T-helper 9 cell (primary cell): Measurements from ENCODE around the gene JAK2.
A peak's percentile ranks its signal among the peaks of the same experiment; 100 is the strongest.
"Not testable (repeated sequence)": the region's sequence is repeated elsewhere in the genome, so short reads cannot be mapped to it uniquely, and the experiment has no call there.

Experiments used
- DNase-seq: peaks from one replicate; pipeline ENCODE4 v3.0.0-alpha.2; 2020

JAK2 gene

GRCh38 chr9:4982721-4983482 lies 2.2 kb upstream of the JAK2 start:
- DNase-seq: no peak

- DNase-seq: no peak
Measured at GRCh38 chr9:4983601-4984165, 1.4 kb upstream of the JAK2 start.

GRCh38 chr9:4984171-4984620 lies 876 bp upstream of the JAK2 start:
- no peak for DNase-seq

DNA sequence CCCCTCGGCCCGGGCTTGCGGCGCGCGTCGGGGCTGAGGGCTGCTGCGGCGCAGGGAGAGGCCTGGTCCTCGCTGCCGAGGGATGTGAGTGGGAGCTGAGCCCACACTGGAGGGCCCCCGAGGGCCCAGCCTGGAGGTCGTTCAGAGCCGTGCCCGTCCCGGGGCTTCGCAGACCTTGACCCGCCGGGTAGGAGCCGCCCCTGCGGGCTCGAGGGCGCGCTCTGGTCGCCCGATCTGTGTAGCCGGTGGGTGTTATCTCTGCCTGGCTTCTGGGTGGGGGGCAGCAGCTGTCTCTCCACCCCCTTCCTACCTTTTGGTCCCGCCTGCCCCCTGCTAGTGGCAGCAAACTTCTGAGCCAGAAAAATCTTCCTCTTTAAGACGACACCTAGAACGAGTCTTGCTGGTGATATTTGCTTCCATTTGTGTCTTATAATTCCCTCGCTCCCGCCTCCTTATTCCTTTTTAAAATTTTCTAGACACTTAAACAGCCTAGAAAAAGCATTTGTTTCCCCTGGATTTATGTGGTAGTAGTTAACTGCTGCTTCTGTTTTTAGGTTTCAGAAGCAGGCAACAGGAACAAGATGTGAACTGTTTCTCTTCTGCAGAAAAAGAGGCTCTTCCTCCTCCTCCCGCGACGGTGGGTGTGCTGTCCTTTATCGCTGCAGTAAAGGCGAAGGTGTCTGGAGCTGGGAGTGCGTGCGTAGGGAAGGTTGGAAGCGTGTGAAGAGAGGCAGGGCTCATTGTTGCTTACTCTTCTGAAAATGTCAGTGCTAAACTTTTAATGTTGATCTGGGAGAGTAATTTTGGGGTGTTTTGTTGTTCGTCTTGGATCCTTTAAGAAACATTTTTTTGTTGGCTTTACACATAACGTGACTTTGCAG lies 554 bp downstream of the JAK2 start:
- DNase-seq: peak; percentile 13

DNA sequence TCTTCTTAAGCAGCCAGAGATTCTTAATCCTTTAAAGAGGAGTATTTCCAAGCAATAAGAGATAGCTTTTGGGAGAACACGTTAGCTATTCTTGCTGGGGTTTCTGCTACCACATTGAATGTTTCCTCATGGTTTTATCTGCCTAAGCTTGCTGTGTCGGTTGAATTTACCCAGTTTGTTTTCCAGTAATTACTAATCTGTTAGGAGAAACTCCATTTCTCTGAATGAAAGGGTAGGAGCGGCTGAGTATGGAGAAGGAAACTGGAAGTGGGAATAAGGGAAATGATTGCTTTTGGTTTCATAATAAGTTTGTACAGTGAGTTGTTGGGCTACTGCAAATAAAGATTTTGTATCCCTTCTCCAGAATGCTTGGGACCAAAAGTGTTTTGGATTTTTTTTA lies 1.2 kb downstream of the JAK2 start:
- no peak for DNase-seq

- no peak for DNase-seq
Measured at GRCh38 chr9:4986783-4987182, 1.7 kb downstream of the JAK2 start.

DNA sequence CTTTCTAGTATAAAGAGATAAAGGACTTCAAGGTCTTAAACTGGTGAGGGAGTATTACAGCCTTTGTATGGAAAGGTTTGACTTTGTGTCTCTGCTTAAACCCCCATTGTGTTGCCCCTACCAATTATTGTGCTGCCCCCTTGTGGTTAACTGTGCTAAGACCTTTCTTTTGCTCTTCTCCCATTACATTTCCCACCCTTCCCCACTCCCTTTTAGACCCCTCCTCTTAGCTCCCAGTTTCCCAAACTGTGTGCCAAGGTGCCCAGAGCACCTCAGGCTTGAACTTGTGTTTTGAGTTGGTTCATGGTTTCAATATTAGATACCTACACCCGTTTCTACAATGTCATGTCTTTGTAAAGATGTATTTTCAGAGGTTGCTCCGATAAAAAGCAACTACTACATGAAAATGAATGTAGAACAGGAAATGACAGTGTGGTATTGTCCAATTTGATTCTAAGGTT lies 2.9 kb downstream of the JAK2 start:
- DNase-seq: peak; percentile 35

DNA sequence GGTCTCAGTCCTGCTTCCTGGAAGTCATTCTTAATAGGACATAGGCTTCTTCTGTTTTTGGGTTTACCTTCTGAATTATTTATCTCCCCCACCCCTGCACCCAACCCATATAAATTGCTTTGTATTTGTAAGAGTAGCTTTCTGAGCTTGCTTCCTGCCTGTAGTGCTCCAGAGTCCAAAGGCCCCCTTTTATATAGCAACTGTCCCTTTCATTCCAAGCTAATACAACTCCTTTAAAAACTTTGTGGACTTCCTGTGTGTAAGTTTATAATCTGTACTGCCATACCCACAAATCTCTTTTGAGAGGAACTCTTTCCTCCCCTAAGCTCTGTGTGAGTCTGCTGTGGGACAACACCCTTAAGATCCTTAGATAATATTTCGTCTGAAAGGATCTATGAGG lies 7.8 kb downstream of the JAK2 start:
- DNase-seq: no peak

DNA sequence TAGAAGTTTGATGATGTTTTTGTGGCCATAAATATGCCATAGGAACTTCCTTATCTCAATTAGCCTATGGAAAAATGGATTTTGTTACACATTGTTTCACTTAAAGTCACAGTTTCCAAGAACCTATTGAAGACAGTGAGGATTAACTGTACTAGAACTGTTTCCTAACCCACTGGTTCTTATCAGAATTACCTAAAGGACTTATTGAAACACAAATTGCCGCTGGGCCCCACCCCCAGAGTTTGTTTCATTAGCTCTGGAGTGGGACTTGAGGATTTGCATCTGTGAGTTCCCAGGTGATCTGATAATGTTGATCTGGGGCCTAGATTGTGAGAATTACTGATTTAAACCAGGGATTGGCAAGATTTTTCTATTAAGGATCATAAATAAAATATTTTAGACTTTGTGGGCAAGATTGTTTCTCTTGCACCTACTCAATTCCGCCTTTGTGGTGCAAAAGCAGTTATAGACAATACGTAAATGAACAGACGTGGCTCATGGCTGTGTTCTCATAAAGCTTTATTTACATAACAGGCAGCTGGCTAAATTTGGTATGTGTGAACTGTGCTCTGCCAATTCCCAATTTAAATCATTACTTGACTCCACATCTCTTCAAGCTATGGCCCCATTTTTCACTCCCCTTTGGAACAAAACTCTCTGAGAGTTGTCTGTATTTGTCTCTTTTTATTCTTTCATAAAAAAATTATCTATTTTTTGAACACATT lies 9.3 kb downstream of the JAK2 start:
- DNase-seq: no peak

DNA sequence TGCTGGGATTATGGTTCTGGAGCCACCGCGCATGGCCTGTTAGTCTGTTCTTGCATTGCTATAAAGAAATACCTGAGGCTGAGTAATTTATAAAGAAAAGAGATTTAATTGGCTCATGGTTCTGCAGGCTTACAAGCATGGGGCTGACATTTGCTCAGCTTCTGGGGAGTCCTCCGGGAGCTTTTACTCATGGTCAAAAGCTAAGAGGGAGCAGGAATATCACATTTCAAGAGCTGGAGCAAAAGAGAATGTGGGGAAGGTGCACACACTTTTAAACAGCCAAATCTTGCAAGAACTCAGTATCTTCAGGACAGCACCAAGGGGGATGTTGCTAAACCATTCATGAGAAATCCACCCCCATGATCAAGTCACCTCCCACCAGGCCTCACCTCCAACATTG lies 12.1 kb downstream of the JAK2 start:
- no peak for DNase-seq

- DNase-seq: no peak
Measured at GRCh38 chr9:4997631-4998030, 12.6 kb downstream of the JAK2 start.

GRCh38 chr9:5002811-5003210 lies 17.7 kb downstream of the JAK2 start:
- DNase-seq: no peak

DNA sequence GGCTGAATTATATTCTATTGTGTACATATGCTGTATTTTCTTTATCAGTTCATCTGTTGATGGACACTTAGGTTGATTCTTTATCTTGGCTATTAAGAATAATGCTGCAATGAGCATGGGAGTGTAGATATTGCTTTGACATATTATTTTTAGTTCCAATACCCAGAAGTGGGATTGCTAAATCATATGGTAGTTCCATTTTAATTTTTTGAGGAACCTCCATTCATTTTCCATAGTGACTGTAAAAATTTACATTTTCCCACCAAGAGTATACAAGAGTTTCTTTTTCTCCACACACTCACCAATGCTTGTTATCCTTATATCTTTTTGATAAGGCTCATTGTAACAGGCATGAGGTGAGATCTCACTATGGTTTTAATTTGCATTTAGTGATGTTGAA lies 19.4 kb downstream of the JAK2 start:
- DNase-seq: no peak

GRCh38 chr9:5008202-5008601 lies 23.1 kb downstream of the JAK2 start:
- no peak for DNase-seq

DNA sequence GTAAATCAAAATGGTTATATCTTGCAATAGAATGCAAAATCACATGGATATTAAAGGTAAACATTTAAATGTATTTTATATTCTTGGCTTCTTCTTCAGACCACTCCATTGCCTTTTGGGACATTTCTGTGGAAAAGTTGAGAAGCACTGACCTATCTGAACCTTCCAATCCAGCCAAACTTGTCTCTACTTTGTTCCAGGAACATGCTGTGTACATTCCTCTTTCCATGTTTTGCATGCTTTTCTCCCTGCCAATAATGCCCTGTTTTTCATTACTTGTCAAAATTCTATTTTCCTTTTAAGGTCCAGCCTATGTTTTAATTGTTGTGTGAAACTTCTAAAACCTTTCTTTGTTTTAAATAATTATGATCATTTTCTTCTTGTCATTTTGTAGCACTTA lies 28.3 kb downstream of the JAK2 start:
- DNase-seq: no peak

- no peak for DNase-seq
Measured at GRCh38 chr9:5015934-5016333, 30.9 kb downstream of the JAK2 start.

GRCh38 chr9:5025416-5025815 lies 40.3 kb downstream of the JAK2 start:
- DNase-seq: no peak

- not testable (repeated sequence) for DNase-seq
Measured at GRCh38 chr9:5031941-5032340, 46.9 kb downstream of the JAK2 start.

DNA sequence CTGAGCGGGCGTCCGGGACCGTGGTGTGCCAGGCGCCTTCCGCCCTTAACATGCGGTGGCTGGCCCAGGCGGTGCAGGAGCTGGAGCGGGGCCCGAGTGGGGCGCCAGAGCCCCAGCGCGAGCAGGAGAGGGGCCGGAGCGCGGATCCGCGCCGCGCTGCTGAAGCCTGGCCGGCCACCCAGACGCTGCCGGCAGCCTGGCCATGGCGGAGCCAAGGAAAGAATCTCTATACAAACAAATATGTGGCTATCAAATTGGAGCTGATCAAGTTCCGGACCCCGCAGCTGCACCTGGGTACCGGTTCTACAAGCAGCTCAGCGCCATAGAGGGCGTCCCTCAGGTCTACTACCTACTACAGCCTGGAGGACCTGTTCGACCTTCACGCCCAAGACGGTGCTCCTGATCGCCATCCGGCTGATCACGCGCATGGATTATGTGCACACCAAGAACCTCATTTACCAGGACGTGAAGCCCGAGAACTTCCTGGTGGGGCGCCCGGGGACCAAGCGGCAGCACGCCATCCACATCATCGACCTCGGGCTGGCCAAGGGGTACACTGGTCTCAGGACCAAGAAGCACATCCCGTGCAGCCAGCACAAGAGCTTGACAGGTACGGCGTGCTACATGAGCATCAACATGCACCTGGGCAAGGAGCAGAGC lies 55.8 kb downstream of the JAK2 start:
- no peak for DNase-seq

DNA sequence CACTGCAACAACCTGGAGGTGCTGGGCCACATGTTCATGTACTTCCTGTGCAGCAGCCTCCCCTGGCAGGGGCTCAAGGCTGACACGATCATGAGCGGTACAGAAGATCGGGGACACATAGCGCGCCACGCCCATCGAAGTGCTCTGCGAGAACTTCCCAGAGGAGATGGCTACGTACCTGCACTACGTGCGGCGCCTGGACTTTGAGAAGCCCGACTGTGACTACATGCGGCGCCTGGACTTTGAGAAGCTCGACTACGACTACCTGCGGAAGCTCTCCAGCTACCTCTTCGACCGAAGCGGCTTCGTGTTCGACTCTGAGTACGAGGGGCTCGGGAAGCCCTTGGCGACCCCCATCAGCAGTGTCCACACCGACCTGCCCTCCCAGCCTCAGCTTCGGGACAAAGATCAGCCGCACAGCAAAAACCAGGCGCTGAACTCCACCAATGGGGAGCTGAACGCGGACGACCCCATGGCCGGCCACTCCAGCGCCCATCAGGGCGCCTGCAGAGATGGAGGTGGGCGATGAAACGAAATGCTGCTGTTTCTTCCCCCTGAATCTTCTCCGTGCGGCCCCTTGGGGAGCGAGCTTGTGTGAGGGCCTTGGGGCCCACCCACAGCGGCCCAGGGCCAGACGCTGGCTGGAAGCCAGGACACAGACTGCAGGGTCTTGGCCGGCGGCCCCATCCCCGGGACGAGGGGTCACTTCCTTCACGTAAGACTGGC lies 56.5 kb downstream of the JAK2 start:
- DNase-seq: no peak

- no peak for DNase-seq
Measured at GRCh38 chr9:5042661-5043178, 57.6 kb downstream of the JAK2 start.
